Measurements from ENCODE around the gene ANGEL2.

Gene ANGEL2

GRCh38 chr1:212958175-212958574 lies 57.5 kb downstream of the ANGEL2 start:
- Mint-ChIP-seq H3K4me1 (ENCODE audit: low read depth) (peaks cover 11% of the 10 kb centered on the region), H3K27me3 (peaks cover 40% of the 10 kb centered on the region), H3K9me3 (no peaks in the 10 kb centered on the region), H3K4me3 (no peak overlapping the region), H3K36me3 (ENCODE audit: low read depth) (no peaks in the 10 kb centered on the region), H3K27ac (no peak overlapping the region)
- intact Hi-C loops (cut with micrococcal nuclease) = no loop called here

- Mint-ChIP-seq H3K27ac (no peak overlapping the region), H3K27me3 (peaks cover 41% of the 10 kb centered on the region), H3K9me3 (no peaks in the 10 kb centered on the region), H3K36me3 (ENCODE audit: low read depth) (no peaks in the 10 kb centered on the region), H3K4me3 (no peak overlapping the region), H3K4me1 (ENCODE audit: low read depth) (peaks cover 15% of the 10 kb centered on the region)
- intact Hi-C loops (cut with micrococcal nuclease) = no loop called here
Observed at GRCh38 chr1:212957546-212957945, 58.1 kb downstream of the ANGEL2 start.

- H3K27me3 Mint-ChIP-seq = peaks cover 52% of the 10 kb centered on the region
Observed at GRCh38 chr1:212955961-212956620, 59.6 kb downstream of the ANGEL2 start.

GRCh38 chr1:212955098-212955497 lies 60.6 kb downstream of the ANGEL2 start:
- no peaks in the 10 kb centered on the region for H3K36me3 Mint-ChIP-seq (ENCODE audit: low read depth)
- peaks cover 60% of the 10 kb centered on the region for H3K27me3 Mint-ChIP-seq
- H3K4me1 Mint-ChIP-seq (ENCODE audit: low read depth) = peaks cover 26% of the 10 kb centered on the region
- no peak overlapping the region for H3K27ac Mint-ChIP-seq
- H3K4me3 Mint-ChIP-seq = no peak overlapping the region
- intact Hi-C loops (cut with micrococcal nuclease) = no loop called here
- no peaks in the 10 kb centered on the region for H3K9me3 Mint-ChIP-seq

More at GRCh38 chr1:212955961-212956620, 59.6 kb downstream of the ANGEL2 start:
- peaks cover 16% of the 10 kb centered on the region for H3K4me1 Mint-ChIP-seq (ENCODE audit: low read depth)
- intact Hi-C loops (cut with micrococcal nuclease) = no loop called here
- H3K36me3 Mint-ChIP-seq (ENCODE audit: low read depth) = no peaks in the 10 kb centered on the region
- no peak overlapping the region for H3K4me3 Mint-ChIP-seq
- H3K27ac Mint-ChIP-seq = no peak overlapping the region
- H3K9me3 Mint-ChIP-seq = no peaks in the 10 kb centered on the region

GRCh38 chr1:212954514-212954913 lies 61.2 kb downstream of the ANGEL2 start:
- Mint-ChIP-seq H3K27ac (no peak overlapping the region), H3K4me1 (ENCODE audit: low read depth) (peaks cover 28% of the 10 kb centered on the region), H3K9me3 (no peaks in the 10 kb centered on the region), H3K36me3 (ENCODE audit: low read depth) (no peaks in the 10 kb centered on the region), H3K27me3 (peaks cover 64% of the 10 kb centered on the region), H3K4me3 (no peak overlapping the region)
- intact Hi-C loops (cut with micrococcal nuclease) = no loop called here

- peaks cover 28% of the 10 kb centered on the region for H3K4me1 Mint-ChIP-seq (ENCODE audit: low read depth)
- no peak overlapping the region for H3K27ac Mint-ChIP-seq
- intact Hi-C loops (cut with micrococcal nuclease) = no loop called here
- H3K4me3 Mint-ChIP-seq = no peak overlapping the region
- no peaks in the 10 kb centered on the region for H3K36me3 Mint-ChIP-seq (ENCODE audit: low read depth)
- H3K27me3 Mint-ChIP-seq = peaks cover 76% of the 10 kb centered on the region
- H3K9me3 Mint-ChIP-seq = peaks cover 7% of the 10 kb centered on the region
Observed at GRCh38 chr1:212953321-212953720, 62.3 kb downstream of the ANGEL2 start.

GRCh38 chr1:212952641-212952976 lies 63.1 kb downstream of the ANGEL2 start:
- H3K4me3 Mint-ChIP-seq = no peak overlapping the region
- peaks cover 28% of the 10 kb centered on the region for H3K4me1 Mint-ChIP-seq (ENCODE audit: low read depth)
- peaks cover 78% of the 10 kb centered on the region for H3K27me3 Mint-ChIP-seq
- peaks cover 10% of the 10 kb centered on the region for H3K9me3 Mint-ChIP-seq
- no peaks in the 10 kb centered on the region for H3K36me3 Mint-ChIP-seq (ENCODE audit: low read depth)
- intact Hi-C loops (cut with micrococcal nuclease) = no loop called here
- H3K27ac Mint-ChIP-seq = no peak overlapping the region

GRCh38 chr1:212951947-212952640 lies 63.6 kb downstream of the ANGEL2 start:
- H3K36me3 Mint-ChIP-seq (ENCODE audit: low read depth) = no peaks in the 10 kb centered on the region
- H3K9me3 Mint-ChIP-seq = peaks cover 10% of the 10 kb centered on the region
- peaks cover 78% of the 10 kb centered on the region for H3K27me3 Mint-ChIP-seq
- intact Hi-C loops (cut with micrococcal nuclease) = no loop called here
- peaks cover 28% of the 10 kb centered on the region for H3K4me1 Mint-ChIP-seq (ENCODE audit: low read depth)
- no peak overlapping the region for H3K4me3 Mint-ChIP-seq
- H3K27ac Mint-ChIP-seq = no peak overlapping the region

GRCh38 chr1:212951126-212951946 lies 64.3 kb downstream of the ANGEL2 start:
- H3K36me3 Mint-ChIP-seq (ENCODE audit: low read depth) = no peaks in the 10 kb centered on the region
- H3K9me3 Mint-ChIP-seq = peaks cover 10% of the 10 kb centered on the region
- peak overlapping the region; percentile 73 for H3K4me3 Mint-ChIP-seq
- peaks cover 74% of the 10 kb centered on the region for H3K27me3 Mint-ChIP-seq
- H3K4me1 Mint-ChIP-seq (ENCODE audit: low read depth) = peaks cover 31% of the 10 kb centered on the region
- H3K27ac Mint-ChIP-seq = no peak overlapping the region
- intact Hi-C loops (cut with micrococcal nuclease) = no loop called here

- Mint-ChIP-seq H3K4me3 (peak within 1 kb of the TSS; percentile 73), H3K9me3 (peaks cover 10% of the 10 kb centered on the region), H3K36me3 (ENCODE audit: low read depth) (no peaks in the 10 kb centered on the region), H3K4me1 (ENCODE audit: low read depth) (peaks cover 32% of the 10 kb centered on the region), H3K27me3 (peaks cover 67% of the 10 kb centered on the region), H3K27ac (no peak within 1 kb of the TSS)
- intact Hi-C loops (cut with micrococcal nuclease) = no loop called here
Observed at GRCh38 chr1:212950243-212951125, 65.2 kb downstream of the ANGEL2 start, which contains the start of gene VASH2. VASH2 (plus strand) TSS chr1:212950541; CDS start chr1:212951543, 1,002 bp downstream.

GRCh38 chr1:212949771-212950170 lies 65.9 kb downstream of the ANGEL2 start:
- H3K9me3 Mint-ChIP-seq = peaks cover 10% of the 10 kb centered on the region
- H3K4me1 Mint-ChIP-seq (ENCODE audit: low read depth) = peaks cover 38% of the 10 kb centered on the region
- H3K27me3 Mint-ChIP-seq = peaks cover 62% of the 10 kb centered on the region
- intact Hi-C loops (cut with micrococcal nuclease) = loop anchor here (5.0 kb wide), 1 partner anchor 87 kb away; no protein-coding TSS in a partner anchor
- H3K4me3 Mint-ChIP-seq = no peak overlapping the region
- H3K36me3 Mint-ChIP-seq (ENCODE audit: low read depth) = no peaks in the 10 kb centered on the region
- H3K27ac Mint-ChIP-seq = no peak overlapping the region

- Mint-ChIP-seq H3K4me1 (ENCODE audit: low read depth) (peaks cover 49% of the 10 kb centered on the region), H3K27ac (no peak overlapping the region), H3K36me3 (ENCODE audit: low read depth) (no peaks in the 10 kb centered on the region), H3K9me3 (peaks cover 10% of the 10 kb centered on the region), H3K4me3 (no peak overlapping the region), H3K27me3 (peaks cover 37% of the 10 kb centered on the region)
- intact Hi-C loops (cut with micrococcal nuclease) = loop anchor here (5.0 kb wide), 1 partner anchor 85 kb away; no protein-coding TSS in a partner anchor
Observed at GRCh38 chr1:212946872-212947271, 68.8 kb downstream of the ANGEL2 start.

- intact Hi-C loops (cut with micrococcal nuclease) = loop anchor here (5.0 kb wide), 1 partner anchor 83 kb away; no protein-coding TSS in a partner anchor
- H3K27me3 Mint-ChIP-seq = peaks cover 31% of the 10 kb centered on the region
- H3K27ac Mint-ChIP-seq = no peak overlapping the region
- no peaks in the 10 kb centered on the region for H3K36me3 Mint-ChIP-seq (ENCODE audit: low read depth)
- peaks cover 43% of the 10 kb centered on the region for H3K4me1 Mint-ChIP-seq (ENCODE audit: low read depth)
- H3K4me3 Mint-ChIP-seq = no peak overlapping the region
- H3K9me3 Mint-ChIP-seq = peaks cover 10% of the 10 kb centered on the region
Observed at GRCh38 chr1:212945463-212946160, 70.1 kb downstream of the ANGEL2 start.

Measured in dendritic cell treated with granulocyte-macrophage colony-stimulating factor and Interleukin-4, amounts not matched to agents 40 ng/mL and 50 ng/mL, for 4 days (primary cell).